Lower lobe of right lung (tissue), 2 donors: Measurements from ENCODE around the gene RPTOR. TPM values are rescaled to one million over a fixed set of nuclear protein-coding genes. Genes with fewer than 3 reads are reported as not detected.

Experiments used
- ATAC-seq, 2 donors: fragments of 200-7000 bp; cut with Tn5 transposase; one replicate each; pipeline ENCODE4 v1.9.1; 2020 to 2022; ENCODE audit warnings: mild to moderate bottlenecking in 2 of 2, moderate library complexity in 2 of 2
- DNase-seq: peaks from one replicate; pipeline ENCODE4 v3.0.0-alpha.2; 2020
- H3K27ac ChIP-seq: fragments of 200-600 bp; one replicate; pipeline ENCODE4 v1.8.0; 2022
- H3K27me3 ChIP-seq: fragments of 200-600 bp; one replicate; pipeline ENCODE4 v1.8.0; 2022; ENCODE audit warnings: low read depth
- H3K36me3 ChIP-seq: fragments of 200-600 bp; one replicate; pipeline ENCODE4 v1.8.0; 2022; ENCODE audit warnings: mild to moderate bottlenecking
- H3K4me1 ChIP-seq: fragments of 200-600 bp; one replicate; pipeline ENCODE4 v1.8.0; 2022
- H3K4me3 ChIP-seq: fragments of 200-600 bp; one replicate; pipeline ENCODE4 v1.8.0; 2022; ENCODE audit warnings: mild to moderate bottlenecking
- H3K9me3 ChIP-seq: fragments of 200-600 bp; one replicate; pipeline ENCODE4 v1.8.0; 2022
- intact Hi-C: fragments of 100-400 bp; cut with DNase I; formaldehyde crosslinking; loops from one replicate; pipeline ENCODE4 v1.11.0; 2022
- total RNA-seq: library from RNA; stranded (reverse); fragmentation: NEBNext Ultra II Directional; extraction: Animal tissue kit (Norgen Biotek cat#: 25700); gene quantifications from one replicate; pipeline ENCODE4 v1.2.1, GENCODE V29; 2021
- TF ChIP-seq, protein P1 (sequence below): fragments of 200-600 bp; IDR thresholded peaks from one replicate; pipeline ENCODE4 v1.8.0; 2022; ENCODE audit warnings: antibody characterized with exemption, mild to moderate bottlenecking
- donor health status: DM: no; HTN: yes; CAD: no; lungs with severe emphysema.

Gene RPTOR
- total RNA-seq, 1 donor from 2014 or later: 34.0 TPM

DNA sequence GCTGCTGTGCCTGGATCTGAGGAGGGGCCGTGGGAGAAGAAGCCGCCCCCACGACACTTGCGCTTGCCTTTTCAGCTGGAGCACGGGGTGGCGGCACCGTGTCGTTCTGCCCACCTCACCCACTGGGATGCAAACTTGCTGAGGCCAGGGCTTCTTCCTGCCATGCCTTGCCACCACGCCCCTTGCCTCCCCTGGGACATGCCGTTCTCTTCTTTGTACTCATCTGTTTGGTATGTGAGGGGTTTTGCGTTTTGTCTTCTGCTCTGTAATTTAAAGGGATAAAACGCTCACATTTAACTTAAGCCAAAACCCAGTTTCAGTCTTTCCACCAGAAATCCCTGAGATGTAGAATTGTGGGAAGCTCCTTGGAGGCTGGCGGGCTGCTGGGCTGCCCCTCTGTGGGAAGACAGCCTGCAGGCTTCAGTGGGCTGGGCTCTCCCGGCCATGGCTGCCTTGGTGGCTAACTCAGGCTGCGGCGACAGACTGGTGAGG is 180.2 kb downstream of the RPTOR start:
- ATAC-seq: no peak
- intact Hi-C loops: no loop called here
- no peaks in the 10 kb centered on the region for H3K9me3 ChIP-seq
- peaks cover 8% of the 10 kb centered on the region for H3K4me1 ChIP-seq
- H3K27ac ChIP-seq: no peak overlapping the region
- H3K4me3 ChIP-seq: no peak overlapping the region
- no peaks in the 10 kb centered on the region for H3K27me3 ChIP-seq
- H3K36me3 ChIP-seq: no peaks in the 10 kb centered on the region
- TF ChIP-seq, protein P1, sequence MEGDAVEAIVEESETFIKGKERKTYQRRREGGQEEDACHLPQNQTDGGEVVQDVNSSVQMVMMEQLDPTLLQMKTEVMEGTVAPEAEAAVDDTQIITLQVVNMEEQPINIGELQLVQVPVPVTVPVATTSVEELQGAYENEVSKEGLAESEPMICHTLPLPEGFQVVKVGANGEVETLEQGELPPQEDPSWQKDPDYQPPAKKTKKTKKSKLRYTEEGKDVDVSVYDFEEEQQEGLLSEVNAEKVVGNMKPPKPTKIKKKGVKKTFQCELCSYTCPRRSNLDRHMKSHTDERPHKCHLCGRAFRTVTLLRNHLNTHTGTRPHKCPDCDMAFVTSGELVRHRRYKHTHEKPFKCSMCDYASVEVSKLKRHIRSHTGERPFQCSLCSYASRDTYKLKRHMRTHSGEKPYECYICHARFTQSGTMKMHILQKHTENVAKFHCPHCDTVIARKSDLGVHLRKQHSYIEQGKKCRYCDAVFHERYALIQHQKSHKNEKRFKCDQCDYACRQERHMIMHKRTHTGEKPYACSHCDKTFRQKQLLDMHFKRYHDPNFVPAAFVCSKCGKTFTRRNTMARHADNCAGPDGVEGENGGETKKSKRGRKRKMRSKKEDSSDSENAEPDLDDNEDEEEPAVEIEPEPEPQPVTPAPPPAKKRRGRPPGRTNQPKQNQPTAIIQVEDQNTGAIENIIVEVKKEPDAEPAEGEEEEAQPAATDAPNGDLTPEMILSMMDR: no peak
- no peak for DNase-seq

DNA sequence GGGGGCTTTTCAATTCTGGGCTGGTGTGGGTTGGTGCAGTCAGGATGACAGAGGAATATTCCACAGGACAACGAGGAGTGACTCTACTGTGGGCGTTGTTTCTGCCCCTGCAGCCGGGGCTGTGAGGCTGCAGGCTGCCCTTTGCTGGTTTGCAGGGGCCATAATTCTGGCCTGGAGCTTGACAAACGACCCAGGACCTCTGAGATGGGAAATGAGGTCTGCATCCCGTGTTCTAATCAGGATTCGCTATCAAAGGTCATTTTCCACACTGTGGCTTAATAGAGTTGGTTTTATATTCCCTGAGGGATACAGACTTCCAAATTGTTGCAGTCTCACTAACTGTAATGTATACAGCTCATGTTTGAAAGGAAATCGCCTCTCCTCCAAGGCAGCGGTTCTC is 180.9 kb downstream of the RPTOR start:
- no peak overlapping the region for H3K4me3 ChIP-seq
- peaks cover 8% of the 10 kb centered on the region for H3K4me1 ChIP-seq
- ATAC-seq (no peak), DNase-seq (no peak)
- no peaks in the 10 kb centered on the region for H3K9me3 ChIP-seq
- no peak overlapping the region for H3K27ac ChIP-seq
- intact Hi-C loops: no loop called here
- TF ChIP-seq, protein P1: no peak
- H3K36me3 ChIP-seq: no peaks in the 10 kb centered on the region
- H3K27me3 ChIP-seq: no peaks in the 10 kb centered on the region

DNA sequence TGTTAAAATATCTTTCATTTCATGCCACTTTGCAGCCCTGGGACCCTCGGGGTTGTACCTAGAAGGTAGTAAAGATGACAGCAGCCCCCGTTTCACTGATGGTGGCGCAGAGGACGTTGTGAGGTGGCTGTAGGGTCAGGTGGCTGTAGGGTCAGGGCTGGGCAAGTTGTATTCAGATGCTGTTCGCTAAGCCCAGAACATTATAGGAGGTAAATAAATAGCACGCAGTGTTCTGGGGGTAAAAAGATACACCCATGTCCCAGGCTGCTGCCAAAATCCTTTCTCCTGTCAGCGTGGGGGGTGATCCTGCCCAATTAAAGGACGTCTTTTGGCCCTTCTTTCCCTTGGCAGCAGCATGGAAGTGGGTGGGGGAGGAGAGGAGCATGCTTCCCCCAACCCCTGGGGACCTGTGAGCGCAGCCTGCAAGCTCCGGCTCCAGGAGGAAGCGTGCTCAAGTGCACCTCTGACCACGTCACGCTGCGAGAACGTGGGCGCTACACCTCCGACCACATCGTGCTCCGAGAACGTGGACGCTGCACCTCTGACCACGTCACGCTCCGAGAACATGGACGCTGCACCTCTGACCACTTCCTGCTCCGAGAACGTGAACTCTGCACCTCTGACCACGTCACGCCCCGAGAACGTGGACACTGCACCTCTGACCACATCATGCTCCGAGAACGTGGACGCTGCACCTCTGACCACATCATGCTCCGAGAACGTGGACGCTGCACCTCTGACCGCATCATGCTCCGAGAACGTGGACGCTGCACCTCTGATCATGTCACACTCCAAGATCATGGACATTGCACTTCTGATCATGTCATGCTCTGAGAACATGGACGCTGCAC is 182.1 kb downstream of the RPTOR start:
- no peak overlapping the region for H3K4me3 ChIP-seq
- TF ChIP-seq, protein P1: no peak
- peaks cover 8% of the 10 kb centered on the region for H3K4me1 ChIP-seq
- no peak overlapping the region for H3K27ac ChIP-seq
- no peaks in the 10 kb centered on the region for H3K9me3 ChIP-seq
- H3K36me3 ChIP-seq: peaks cover 1% of the 10 kb centered on the region
- no peaks in the 10 kb centered on the region for H3K27me3 ChIP-seq
- DNase-seq: no peak
- intact Hi-C loops: no loop called here
- no peak for ATAC-seq

- no peaks in the 10 kb centered on the region for H3K9me3 ChIP-seq
- TF ChIP-seq, protein P1: no peak
- H3K27ac ChIP-seq: no peak overlapping the region
- intact Hi-C loops: no loop called here
- H3K36me3 ChIP-seq: peaks cover 7% of the 10 kb centered on the region
- H3K4me3 ChIP-seq: no peak overlapping the region
- ATAC-seq (no peak), DNase-seq (no peak)
- peaks cover 8% of the 10 kb centered on the region for H3K4me1 ChIP-seq
- no peaks in the 10 kb centered on the region for H3K27me3 ChIP-seq
These were observed 182.7 kb downstream of the RPTOR start for GRCh38 chr17:80727409-80727755.

DNA sequence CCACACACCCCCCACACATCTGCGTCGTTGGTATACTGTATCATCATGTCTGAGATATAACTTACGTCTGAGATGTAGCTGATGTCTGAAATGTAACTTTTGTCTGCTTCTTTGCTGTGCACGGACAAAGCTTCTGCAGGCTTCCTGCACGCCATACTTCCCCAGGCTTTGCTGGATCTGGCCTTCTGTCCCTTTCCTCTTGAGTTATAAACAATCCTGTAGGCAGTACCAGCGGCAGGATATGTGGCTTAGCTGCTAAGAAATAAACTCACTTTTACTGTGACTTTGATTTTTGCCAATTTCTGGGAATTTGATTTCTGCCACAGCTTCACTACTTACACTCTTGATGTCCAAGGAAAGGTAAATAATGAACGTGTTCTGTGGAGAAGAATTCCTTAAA is 184.4 kb downstream of the RPTOR start:
- no peaks in the 10 kb centered on the region for H3K27me3 ChIP-seq
- ATAC-seq: no peak
- no peak overlapping the region for H3K4me3 ChIP-seq
- peaks cover 8% of the 10 kb centered on the region for H3K36me3 ChIP-seq
- H3K4me1 ChIP-seq: peaks cover 8% of the 10 kb centered on the region
- no peaks in the 10 kb centered on the region for H3K9me3 ChIP-seq
- intact Hi-C loops: no loop called here
- DNase-seq: no peak
- TF ChIP-seq, protein P1: no peak
- no peak overlapping the region for H3K27ac ChIP-seq
